ENCODE results near the gene NOXA1. TPM values are rescaled to one million over a fixed set of nuclear protein-coding genes. Genes with fewer than 3 reads are reported as not detected.
"Not testable (repeated sequence)": the region's sequence is repeated elsewhere in the genome, so short reads cannot be mapped to it uniquely, and the experiment has no call there.

NOXA1 gene
- total RNA-seq, 6 experiments from 2014 or later, result 4.7 to 8.0 (median 5.7) TPM

DNA sequence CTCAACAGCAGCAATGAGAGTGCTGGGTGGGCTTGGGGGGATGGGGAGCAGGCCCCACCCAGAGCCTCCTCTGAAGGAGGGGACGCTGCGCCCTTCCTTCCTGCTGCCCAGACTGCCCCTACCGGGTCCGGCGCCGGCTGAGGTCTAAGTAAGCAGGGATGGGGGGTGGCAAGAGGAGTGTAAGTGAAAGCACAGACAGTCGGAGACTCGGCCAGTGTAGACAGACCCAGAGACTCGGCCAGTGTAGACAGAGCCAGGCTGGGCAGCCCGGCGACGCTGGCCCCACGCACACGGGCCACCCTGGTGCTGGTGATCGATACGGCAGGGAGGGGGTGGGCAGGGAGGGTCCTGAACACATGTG, 25.4 kb downstream of the NOXA1 start:
- Histone ChIP-seq H3K9me3 (no peaks in the 10 kb centered on the region), H3K4me1 (peaks cover 0 to 10% (median 2%) of the 10 kb centered on the region in 4 donors), H3K36me3 (peaks cover 0 to 4% (median 0%) of the 10 kb centered on the region in 4 donors), H3K27me3 (no peaks in the 10 kb centered on the region), H3K27ac (no peak overlapping the region), H3K4me3 (no peak overlapping the region)
- DNase-seq (no peak), ATAC-seq (no peak)
- WGBS (ENCODE audit: insufficient coverage, low coverage, low lambda C conversion rate, missing lambda C conversion rate), result 93% methylated on average over 3 of the region's 16 CpGs
- TF ChIP-seq, protein P1, sequence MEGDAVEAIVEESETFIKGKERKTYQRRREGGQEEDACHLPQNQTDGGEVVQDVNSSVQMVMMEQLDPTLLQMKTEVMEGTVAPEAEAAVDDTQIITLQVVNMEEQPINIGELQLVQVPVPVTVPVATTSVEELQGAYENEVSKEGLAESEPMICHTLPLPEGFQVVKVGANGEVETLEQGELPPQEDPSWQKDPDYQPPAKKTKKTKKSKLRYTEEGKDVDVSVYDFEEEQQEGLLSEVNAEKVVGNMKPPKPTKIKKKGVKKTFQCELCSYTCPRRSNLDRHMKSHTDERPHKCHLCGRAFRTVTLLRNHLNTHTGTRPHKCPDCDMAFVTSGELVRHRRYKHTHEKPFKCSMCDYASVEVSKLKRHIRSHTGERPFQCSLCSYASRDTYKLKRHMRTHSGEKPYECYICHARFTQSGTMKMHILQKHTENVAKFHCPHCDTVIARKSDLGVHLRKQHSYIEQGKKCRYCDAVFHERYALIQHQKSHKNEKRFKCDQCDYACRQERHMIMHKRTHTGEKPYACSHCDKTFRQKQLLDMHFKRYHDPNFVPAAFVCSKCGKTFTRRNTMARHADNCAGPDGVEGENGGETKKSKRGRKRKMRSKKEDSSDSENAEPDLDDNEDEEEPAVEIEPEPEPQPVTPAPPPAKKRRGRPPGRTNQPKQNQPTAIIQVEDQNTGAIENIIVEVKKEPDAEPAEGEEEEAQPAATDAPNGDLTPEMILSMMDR (IDR thresholded peaks at IDR 0.05), result no peak
- TF ChIP-seq POLR2A (IDR thresholded peaks at IDR 0.05), result no peak
- intact Hi-C loops (cut with DNase I), result no loop called here

DNA sequence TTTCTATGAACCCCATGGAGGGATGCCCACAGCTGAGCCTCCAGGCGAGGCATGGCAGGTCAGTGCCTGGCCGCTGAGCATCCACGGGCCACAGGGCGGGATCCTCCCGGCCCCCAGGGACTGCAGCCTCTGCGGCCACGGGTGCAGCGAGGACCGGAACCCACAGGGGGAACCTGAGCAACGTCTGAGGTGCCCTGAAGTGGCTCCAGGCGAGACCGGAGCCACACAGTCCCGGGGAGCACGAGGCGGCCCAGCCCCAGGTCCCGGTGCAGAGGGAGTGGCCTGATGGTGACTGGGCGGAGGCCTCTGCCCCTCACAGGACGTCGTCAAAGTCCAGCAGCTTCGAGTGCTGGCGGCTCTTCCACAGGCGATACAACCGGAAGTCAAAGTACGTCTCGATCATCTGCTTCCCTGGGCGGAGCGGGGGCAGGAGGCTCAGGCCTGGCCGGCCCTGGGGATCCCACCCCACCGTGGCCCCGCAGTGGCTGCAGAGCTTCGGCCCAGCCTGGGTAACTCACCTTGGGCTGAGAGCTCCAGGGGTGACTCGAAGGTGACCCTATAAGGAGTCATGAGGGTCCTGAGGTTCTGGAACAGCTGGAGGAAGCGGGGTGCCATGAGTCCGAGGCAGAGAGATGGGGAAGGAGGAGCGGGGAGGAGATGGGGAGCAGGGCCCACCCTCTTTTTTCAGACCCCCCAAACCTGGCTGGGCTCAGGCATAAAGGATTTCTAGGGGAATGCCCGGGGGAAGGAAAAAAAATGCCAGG, 26.1 kb downstream of the NOXA1 start:
- Histone ChIP-seq H3K4me3 (no peak overlapping the region), H3K27ac (no peak overlapping the region), H3K27me3 (no peaks in the 10 kb centered on the region), H3K9me3 (no peaks in the 10 kb centered on the region), H3K4me1 (peaks cover 0 to 10% (median 2%) of the 10 kb centered on the region in 4 donors), H3K36me3 (peaks cover 0 to 4% (median 0%) of the 10 kb centered on the region in 4 donors)
- TF ChIP-seq, protein P1 (IDR thresholded peaks at IDR 0.05), result no peak
- no peak for ATAC-seq
- 90% methylated on average over 4 of the region's 36 CpGs for WGBS (ENCODE audit: insufficient coverage, low coverage, low lambda C conversion rate, missing lambda C conversion rate)
- peak in 2 of 3 donors; percentile 23 to 50 for DNase-seq
- intact Hi-C loops (cut with DNase I), result no loop called here

DNA sequence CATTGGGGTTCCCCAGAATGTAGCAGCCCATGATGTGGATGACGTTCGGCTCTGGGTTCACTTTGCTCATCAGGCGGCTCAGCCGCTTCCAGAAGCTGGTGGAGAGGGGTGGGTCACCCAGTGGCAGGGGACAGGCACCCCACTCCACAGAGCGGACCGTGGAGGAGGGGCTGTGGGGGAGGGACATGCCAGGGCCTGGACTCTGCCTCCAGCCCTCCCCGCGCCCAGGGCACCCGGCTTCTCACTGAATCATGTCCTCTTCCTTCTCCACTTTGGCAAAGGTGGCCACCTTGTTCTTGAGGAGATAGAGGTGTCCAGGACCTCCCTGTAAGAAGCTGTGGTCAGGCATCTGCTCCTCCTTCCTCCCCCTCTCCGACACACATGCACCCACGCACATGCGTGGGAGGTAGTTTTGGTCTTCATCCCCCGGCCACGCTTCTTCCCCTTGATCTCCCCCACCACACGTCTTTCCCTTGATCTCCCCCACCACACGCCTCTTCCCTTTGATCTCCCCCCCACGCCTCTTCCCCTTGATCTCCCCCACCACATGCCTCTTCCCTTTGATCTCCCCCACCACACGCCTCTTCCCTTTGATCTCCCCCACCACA, 26.8 kb downstream of the NOXA1 start:
- peaks cover 0 to 15% (median 4%) of the 10 kb centered on the region in 4 donors for H3K4me1 ChIP-seq
- H3K4me3 ChIP-seq, result no peak overlapping the region

DNA sequence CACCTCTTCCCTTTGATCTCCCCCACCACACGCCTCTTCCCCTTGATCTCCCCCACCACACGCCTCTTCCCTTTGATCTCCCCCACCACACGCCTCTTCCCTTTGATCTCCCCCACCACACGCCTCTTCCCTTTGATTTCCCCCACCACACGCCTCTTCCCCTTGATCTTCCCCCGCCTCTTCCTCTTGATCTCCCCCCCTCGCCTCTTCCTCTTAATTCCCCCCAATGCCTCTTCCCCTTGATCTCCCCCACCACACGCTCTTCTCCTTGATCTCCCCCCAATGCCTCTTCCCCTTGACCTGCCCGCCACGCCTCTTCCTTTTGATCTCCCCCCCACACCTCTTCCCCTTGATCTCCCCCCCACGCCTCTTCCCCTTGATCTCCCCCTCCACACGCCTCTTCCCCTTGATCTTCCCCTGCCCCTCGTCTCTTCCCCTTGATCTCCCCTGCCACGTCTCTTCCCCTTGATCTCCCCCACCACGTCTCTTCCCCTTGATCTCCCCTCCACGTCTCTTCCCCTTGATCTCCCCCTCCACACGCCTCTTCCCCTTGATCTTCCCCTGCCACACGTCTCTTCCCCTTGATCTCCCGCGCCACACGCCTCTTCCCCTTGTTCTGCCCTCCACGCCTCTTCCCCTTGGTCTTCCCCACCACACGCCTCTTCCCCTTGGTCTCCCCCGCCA, 27.5 kb downstream of the NOXA1 start:
- ATAC-seq, result not testable (repeated sequence)

More for the DNA sequence above, 26.8 kb downstream of the NOXA1 start:
- TF ChIP-seq POLR2A (IDR thresholded peaks at IDR 0.05), result no peak
- TF ChIP-seq, protein P1 (IDR thresholded peaks at IDR 0.05), result no peak
- no peaks in the 10 kb centered on the region for H3K9me3 ChIP-seq
- intact Hi-C loops (cut with DNase I), result no loop called here
- peaks cover 0 to 4% (median 0%) of the 10 kb centered on the region in 4 donors for H3K36me3 ChIP-seq
- H3K27ac ChIP-seq, result no peak overlapping the region
- 66% methylated on average over 6 of the region's 18 CpGs for WGBS (ENCODE audit: insufficient coverage, low coverage, low lambda C conversion rate, missing lambda C conversion rate)
- peak in 1 of 3 donors; percentile 51 for DNase-seq
- ATAC-seq, result no peak
- no peaks in the 10 kb centered on the region for H3K27me3 ChIP-seq

DNA sequence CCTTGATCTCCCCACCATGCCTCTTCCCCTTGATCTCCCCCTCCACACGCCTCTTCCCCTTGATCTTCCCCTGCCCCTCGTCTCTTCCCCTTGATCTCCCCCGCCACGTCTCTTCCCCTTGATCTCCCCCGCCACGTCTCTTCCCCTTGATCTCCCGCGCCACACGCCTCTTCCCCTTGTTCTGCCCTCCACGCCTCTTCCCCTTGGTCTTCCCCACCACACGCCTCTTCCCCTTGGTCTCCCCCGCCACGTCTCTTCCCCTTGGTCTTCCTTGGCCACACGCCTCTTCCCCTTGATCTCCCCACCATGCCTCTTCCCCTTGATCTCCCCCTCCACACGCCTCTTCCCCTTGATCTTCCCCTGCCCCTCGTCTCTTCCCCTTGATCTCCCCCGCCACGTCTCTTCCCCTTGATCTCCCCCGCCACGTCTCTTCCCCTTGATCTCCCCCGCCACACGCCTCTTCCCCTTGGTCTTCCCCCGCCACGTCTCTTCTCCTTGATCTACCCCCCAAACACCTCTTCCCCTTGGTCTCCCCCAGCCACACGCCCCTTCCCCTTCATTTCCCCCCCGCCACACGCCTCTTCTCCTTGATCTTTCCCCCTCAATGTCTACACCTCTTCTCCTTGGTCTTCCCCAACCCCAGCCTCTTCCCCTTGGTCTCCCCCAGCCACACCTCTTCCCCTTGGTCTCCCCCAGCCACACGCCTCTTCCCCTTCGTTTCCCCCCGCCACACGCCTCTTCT, 28.2 kb downstream of the NOXA1 start:
- H3K27me3 ChIP-seq; DNase-seq; intact Hi-C loops (cut with DNase I); H3K4me3 ChIP-seq; H3K9me3 ChIP-seq; ATAC-seq; H3K36me3 ChIP-seq; H3K27ac ChIP-seq: not testable (repeated sequence)
- 60% methylated on average over 20 of the region's 31 CpGs for WGBS (ENCODE audit: insufficient coverage, low coverage, low lambda C conversion rate, missing lambda C conversion rate)
- H3K4me1 ChIP-seq, result peaks cover 0 to 11% (median 3%) of the 10 kb centered on the region in 4 donors

More for the DNA sequence above, 27.5 kb downstream of the NOXA1 start:
- intact Hi-C loops (cut with DNase I); H3K27me3 ChIP-seq; H3K36me3 ChIP-seq; H3K9me3 ChIP-seq; H3K27ac ChIP-seq; H3K4me3 ChIP-seq; DNase-seq: not testable (repeated sequence)
- 78% methylated on average over 22 of the region's 24 CpGs for WGBS (ENCODE audit: insufficient coverage, low coverage, low lambda C conversion rate, missing lambda C conversion rate)
- peaks cover 0 to 13% (median 3%) of the 10 kb centered on the region in 4 donors for H3K4me1 ChIP-seq

Measured in right lobe of liver (tissue), 6 donors.